Tibial nerve (tissue), 4 donors: ENCODE data around the gene VAMP4.

Experiments used
- CTCF ChIP-seq, 5 experiments: fragments of 200-600 bp in 3 of 5; fragments of 450-650 bp in 2 of 5; sonication (generic) in 3 of 5; IDR thresholded peaks; one replicate each; pipeline ENCODE4 v1.5.1; 2016 to 2019; ENCODE audit warnings: antibody characterized with exemption in 5 of 5, mild to moderate bottlenecking in 3 of 5, moderate library complexity in 2 of 5
- EP300 ChIP-seq, 2 donors: sonication (generic); formaldehyde crosslinking; IDR thresholded peaks; one replicate each; pipeline ENCODE4 v1.6.1; 2017; ENCODE audit warnings: antibody characterized with exemption in 2 of 2, mild to moderate bottlenecking in 1 of 2
- POLR2A ChIP-seq, 2 donors: fragments of 450-650 bp; IDR thresholded peaks; one replicate each; pipeline ENCODE4 v1.6.1; 2017; ENCODE audit warnings: antibody characterized with exemption in 2 of 2, mild to moderate bottlenecking in 2 of 2, moderate library complexity in 2 of 2

GRCh38 chr1:171702598-171702997 lies 39.3 kb downstream of the VAMP4 start:
- TF ChIP-seq POLR2A (IDR thresholded peaks at IDR 0.05) (no peak), CTCF (IDR thresholded peaks at IDR 0.05) (no peak), EP300 (IDR thresholded peaks at IDR 0.05) (no peak)
